HL-60 (cell line): Measurements from ENCODE around the gene THPO.

Experiments used
- DNase-seq, 2 experiments: peaks; one replicate each; pipeline ENCODE4 v3.0.0-alpha.2; 2010 to 2020; ENCODE audit warnings: low read depth in 1 of 2, low spot score in 1 of 2
- H3K27ac ChIP-seq: fragments of 250-450 bp; sonication (Bioruptor Pico); replicated peaks from 2 replicates; pipeline ENCODE4 v1.5.1; 2020; ENCODE audit warnings: mild to moderate bottlenecking, moderate library complexity
- H3K27me3 ChIP-seq: fragments of 250-450 bp; sonication (Bioruptor Pico); 2 replicates; pipeline ENCODE4 v1.5.1; 2021; ENCODE audit warnings: mild to moderate bottlenecking, moderate library complexity; ENCODE audit not compliant: insufficient read depth, poor library complexity, severe bottlenecking
- H3K4me3 ChIP-seq: replicated peaks from 2 replicates; pipeline ENCODE4 v1.5.1; 2011; ENCODE audit warnings: mild to moderate bottlenecking, control low read depth, low read length; ENCODE audit not compliant: insufficient read depth
- GABPA ChIP-seq: IDR thresholded peaks from 2 replicates; pipeline ENCODE4 v1.6.1; 2012; ENCODE audit warnings: low read depth
- POLR2AphosphoS5 ChIP-seq: IDR thresholded peaks from 2 replicates; pipeline ENCODE4 v1.6.1; 2012; ENCODE audit warnings: low read depth
- SPI1 ChIP-seq: IDR thresholded peaks from 2 replicates; pipeline ENCODE4 v1.6.1; 2012; ENCODE audit warnings: low read depth, mild to moderate bottlenecking, borderline replicate concordance
- TF ChIP-seq, protein P1 (sequence below): IDR thresholded peaks from one replicate; pipeline ENCODE4 v1.5.1; 2011; ENCODE audit warnings: low read length, control low read depth, inconsistent platforms; ENCODE audit not compliant: insufficient read depth
- TF ChIP-seq, protein P2 (sequence below): IDR thresholded peaks from 2 replicates; pipeline ENCODE4 v1.6.1; 2012; ENCODE audit warnings: low read depth; ENCODE audit not compliant: insufficient replicate concordance

Gene THPO

DNA sequence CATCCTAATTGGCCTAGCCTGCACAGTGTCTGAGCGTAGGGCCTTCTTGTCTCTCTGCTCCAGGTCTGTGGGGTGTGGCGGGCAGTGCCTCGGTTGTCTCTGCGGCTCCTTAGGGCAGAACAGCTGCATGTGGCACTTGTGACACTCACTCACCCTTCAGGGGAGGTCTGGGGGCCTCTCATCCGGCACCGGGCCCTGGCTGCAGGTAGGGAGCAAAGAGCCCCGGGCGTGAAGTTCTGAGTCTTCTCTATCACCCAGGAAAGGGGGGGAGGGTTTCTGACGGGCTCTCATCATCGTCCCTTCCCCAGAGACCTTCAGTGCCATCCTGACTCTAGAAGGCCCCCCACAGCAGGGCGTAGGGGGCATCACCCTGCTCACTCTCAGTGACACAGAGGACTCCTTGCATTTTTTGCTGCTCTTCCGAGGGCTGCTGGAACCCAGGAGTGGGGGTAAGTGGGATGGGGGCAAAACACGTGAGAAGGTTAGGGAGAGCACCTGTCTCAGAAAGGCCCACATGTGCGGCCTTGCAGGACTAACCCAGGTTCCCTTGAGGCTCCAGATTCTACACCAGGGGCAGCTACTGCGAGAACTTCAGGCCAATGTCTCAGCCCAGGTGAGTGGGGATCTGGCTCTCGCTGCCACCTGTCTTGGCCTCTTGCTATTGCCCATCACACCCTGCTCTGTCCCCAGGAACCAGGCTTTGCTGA, 4.5 kb upstream of the THPO start:
- no peak for DNase-seq
- Histone ChIP-seq H3K27me3 (peaks cover 31% of the 10 kb centered on the region), H3K4me3 (no peak overlapping the region), H3K27ac (no peak overlapping the region)
- TF ChIP-seq SPI1 (no peak), GABPA (no peak), POLR2AphosphoS5 (no peak)
- TF ChIP-seq, protein P1, sequence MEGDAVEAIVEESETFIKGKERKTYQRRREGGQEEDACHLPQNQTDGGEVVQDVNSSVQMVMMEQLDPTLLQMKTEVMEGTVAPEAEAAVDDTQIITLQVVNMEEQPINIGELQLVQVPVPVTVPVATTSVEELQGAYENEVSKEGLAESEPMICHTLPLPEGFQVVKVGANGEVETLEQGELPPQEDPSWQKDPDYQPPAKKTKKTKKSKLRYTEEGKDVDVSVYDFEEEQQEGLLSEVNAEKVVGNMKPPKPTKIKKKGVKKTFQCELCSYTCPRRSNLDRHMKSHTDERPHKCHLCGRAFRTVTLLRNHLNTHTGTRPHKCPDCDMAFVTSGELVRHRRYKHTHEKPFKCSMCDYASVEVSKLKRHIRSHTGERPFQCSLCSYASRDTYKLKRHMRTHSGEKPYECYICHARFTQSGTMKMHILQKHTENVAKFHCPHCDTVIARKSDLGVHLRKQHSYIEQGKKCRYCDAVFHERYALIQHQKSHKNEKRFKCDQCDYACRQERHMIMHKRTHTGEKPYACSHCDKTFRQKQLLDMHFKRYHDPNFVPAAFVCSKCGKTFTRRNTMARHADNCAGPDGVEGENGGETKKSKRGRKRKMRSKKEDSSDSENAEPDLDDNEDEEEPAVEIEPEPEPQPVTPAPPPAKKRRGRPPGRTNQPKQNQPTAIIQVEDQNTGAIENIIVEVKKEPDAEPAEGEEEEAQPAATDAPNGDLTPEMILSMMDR: no peak
- TF ChIP-seq, protein P2, sequence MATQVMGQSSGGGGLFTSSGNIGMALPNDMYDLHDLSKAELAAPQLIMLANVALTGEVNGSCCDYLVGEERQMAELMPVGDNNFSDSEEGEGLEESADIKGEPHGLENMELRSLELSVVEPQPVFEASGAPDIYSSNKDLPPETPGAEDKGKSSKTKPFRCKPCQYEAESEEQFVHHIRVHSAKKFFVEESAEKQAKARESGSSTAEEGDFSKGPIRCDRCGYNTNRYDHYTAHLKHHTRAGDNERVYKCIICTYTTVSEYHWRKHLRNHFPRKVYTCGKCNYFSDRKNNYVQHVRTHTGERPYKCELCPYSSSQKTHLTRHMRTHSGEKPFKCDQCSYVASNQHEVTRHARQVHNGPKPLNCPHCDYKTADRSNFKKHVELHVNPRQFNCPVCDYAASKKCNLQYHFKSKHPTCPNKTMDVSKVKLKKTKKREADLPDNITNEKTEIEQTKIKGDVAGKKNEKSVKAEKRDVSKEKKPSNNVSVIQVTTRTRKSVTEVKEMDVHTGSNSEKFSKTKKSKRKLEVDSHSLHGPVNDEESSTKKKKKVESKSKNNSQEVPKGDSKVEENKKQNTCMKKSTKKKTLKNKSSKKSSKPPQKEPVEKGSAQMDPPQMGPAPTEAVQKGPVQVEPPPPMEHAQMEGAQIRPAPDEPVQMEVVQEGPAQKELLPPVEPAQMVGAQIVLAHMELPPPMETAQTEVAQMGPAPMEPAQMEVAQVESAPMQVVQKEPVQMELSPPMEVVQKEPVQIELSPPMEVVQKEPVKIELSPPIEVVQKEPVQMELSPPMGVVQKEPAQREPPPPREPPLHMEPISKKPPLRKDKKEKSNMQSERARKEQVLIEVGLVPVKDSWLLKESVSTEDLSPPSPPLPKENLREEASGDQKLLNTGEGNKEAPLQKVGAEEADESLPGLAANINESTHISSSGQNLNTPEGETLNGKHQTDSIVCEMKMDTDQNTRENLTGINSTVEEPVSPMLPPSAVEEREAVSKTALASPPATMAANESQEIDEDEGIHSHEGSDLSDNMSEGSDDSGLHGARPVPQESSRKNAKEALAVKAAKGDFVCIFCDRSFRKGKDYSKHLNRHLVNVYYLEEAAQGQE: no peak

DNA sequence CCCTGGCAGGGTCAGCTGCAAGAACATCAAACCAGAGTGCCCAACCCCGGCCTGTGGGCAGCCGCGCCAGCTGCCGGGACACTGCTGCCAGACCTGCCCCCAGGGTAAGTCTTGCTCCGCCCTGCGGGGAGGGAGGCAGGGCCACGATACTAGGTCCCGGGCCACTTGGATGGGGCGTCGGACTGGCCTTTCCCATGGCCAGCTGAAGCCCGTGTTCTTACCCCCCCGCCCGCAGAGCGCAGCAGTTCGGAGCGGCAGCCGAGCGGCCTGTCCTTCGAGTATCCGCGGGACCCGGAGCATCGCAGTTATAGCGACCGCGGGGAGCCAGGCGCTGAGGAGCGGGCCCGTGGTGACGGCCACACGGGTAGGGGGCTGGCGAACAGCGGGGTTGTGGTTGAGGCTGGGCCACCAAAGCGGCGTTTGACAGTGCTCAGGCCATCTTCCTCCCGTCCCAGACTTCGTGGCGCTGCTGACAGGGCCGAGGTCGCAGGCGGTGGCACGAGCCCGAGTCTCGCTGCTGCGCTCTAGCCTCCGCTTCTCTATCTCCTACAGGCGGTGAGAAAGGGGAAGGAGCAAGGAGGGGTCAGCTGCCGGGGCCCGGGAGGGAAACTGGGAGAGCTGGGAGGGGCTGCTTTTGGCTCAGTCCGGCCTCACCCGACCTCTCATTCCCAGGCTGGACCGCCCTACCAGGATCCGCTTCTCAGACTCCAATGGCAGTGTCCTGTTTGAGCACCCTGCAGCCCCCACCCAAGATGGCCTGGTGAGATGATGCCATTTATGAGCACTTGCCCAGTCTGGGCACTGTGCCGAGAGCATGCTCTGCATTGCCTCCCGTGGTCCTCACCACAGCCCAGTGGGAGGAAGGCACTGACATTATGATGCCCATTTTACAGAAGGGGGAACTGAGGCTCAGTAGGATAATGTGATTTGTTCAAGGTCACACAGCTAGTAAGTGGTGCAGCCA, 3.5 kb upstream of the THPO start:
- TF ChIP-seq POLR2AphosphoS5: no peak
- no peak for TF ChIP-seq GABPA
- TF ChIP-seq, protein P2: no peak
- Histone ChIP-seq H3K4me3 (no peak overlapping the region), H3K27me3 (peaks cover 33% of the 10 kb centered on the region), H3K27ac (no peak overlapping the region)
- peak in 1 of 2 experiments; percentile 34 for DNase-seq

DNA sequence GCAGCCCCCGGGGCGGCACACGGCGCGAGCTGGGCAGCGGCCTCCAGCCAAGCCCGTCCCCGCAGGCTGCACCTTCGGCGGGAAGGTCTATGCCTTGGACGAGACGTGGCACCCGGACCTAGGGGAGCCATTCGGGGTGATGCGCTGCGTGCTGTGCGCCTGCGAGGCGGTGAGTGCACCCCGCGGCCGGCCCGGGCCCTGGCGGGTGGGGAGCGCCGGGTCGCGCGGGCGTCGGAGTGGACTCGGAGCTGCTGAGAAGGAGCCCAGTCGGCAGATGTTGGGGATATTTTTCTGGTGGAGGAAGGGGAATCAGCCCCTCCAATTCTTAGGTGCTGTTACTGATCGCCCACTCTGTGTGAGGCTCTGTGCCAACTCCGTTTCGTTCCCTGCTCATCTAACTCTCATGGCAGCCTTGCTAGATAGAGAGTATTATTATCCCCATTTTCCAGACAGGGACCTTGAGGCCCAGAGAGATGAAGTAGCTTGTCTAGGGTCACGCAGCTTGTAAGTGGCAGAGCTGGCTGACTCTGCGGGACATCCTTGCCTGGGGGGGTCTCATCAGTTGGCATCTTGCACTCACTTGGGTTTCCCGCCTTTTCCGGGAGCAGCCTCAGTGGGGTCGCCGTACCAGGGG, 2.7 kb upstream of the THPO start:
- peaks cover 35% of the 10 kb centered on the region for H3K27me3 ChIP-seq
- no peak overlapping the region for H3K27ac ChIP-seq
- H3K4me3 ChIP-seq: no peak overlapping the region
- no peak for DNase-seq
- TF ChIP-seq, protein P2: no peak
